NCI-H748 (cell line): ENCODE measurements around the gene PPP1R12C.
A peak's percentile ranks its signal among the peaks of the same experiment; 100 is the strongest.
"Not testable (repeated sequence)": the region's sequence is repeated elsewhere in the genome, so short reads cannot be mapped to it uniquely, and the experiment has no call there.

Experiments
- DNase-seq: peaks from one replicate; lab custom pipeline; 2025; ENCODE audit not compliant: unreplicated experiment; lab: John Stamatoyannopoulos, UW

PPP1R12C gene

GRCh38 chr19:55076321-55076720, 41.1 kb downstream of the PPP1R12C start:
- DNase-seq: no peak

- DNase-seq: no peak
These were observed 42.0 kb downstream of the PPP1R12C start, which contains the start of gene EPS8L1 for GRCh38 chr19:55075371-55075998. TSS of gene EPS8L1 (plus strand) at chr19:55075869. CDS start at chr19:55076445, 576 bp downstream.

GRCh38 chr19:55071913-55072312, 45.5 kb downstream of the PPP1R12C start:
- DNase-seq: no peak

- DNase-seq: no peak
These were observed 46.3 kb downstream of the PPP1R12C start for GRCh38 chr19:55071129-55071502.

GRCh38 chr19:55070466-55071128, 46.8 kb downstream of the PPP1R12C start:
- DNase-seq: no peak

GRCh38 chr19:55069865-55070197, 47.6 kb downstream of the PPP1R12C start:
- DNase-seq: no peak

GRCh38 chr19:55068950-55069864, 48.2 kb downstream of the PPP1R12C start:
- peak; percentile 74 for DNase-seq

- no peak for DNase-seq
These were observed 49.6 kb downstream of the PPP1R12C start for GRCh38 chr19:55067869-55068268.

GRCh38 chr19:55066107-55066709, 51.2 kb downstream of the PPP1R12C start:
- no peak for DNase-seq

- DNase-seq: not testable (repeated sequence)
These were observed 51.9 kb downstream of the PPP1R12C start for GRCh38 chr19:55065516-55065915.

GRCh38 chr19:55063492-55063843, 54.0 kb downstream of the PPP1R12C start:
- no peak for DNase-seq

GRCh38 chr19:55062735-55063491, 54.5 kb downstream of the PPP1R12C start, which contains the start of gene RDH13:
TSS of gene RDH13 (minus strand) at chr19:55063148. CDS start at chr19:55063032, 116 bp downstream.
- DNase-seq: peak; percentile 93

- DNase-seq: not testable (repeated sequence)
These were observed 57.1 kb downstream of the PPP1R12C start for GRCh38 chr19:55060287-55060686.

GRCh38 chr19:55058781-55059610, 58.4 kb downstream of the PPP1R12C start:
- DNase-seq: peak; percentile 15

GRCh38 chr19:55056827-55057226, 60.6 kb downstream of the PPP1R12C start:
- DNase-seq: no peak

- DNase-seq: no peak
These were observed 63.7 kb downstream of the PPP1R12C start for GRCh38 chr19:55053735-55054134.

GRCh38 chr19:55050749-55051532, 66.5 kb downstream of the PPP1R12C start:
- DNase-seq: no peak

GRCh38 chr19:55048446-55048845, 69.0 kb downstream of the PPP1R12C start:
- DNase-seq: no peak

GRCh38 chr19:55047951-55048350, 69.5 kb downstream of the PPP1R12C start:
- no peak for DNase-seq
